Endothelial cell of umbilical vein (primary cell): ENCODE measurements around the gene PLEKHM2. TPM values are rescaled to one million over a fixed set of nuclear protein-coding genes. Genes with fewer than 3 reads are reported as not detected.
A peak's percentile ranks its signal among the peaks of the same experiment; 100 is the strongest.

Experiments used
- BruUV-seq: library from RNA; stranded (reverse); fragments of 400-500 nt; replicated peaks from 2 replicates; lab custom pipeline; 2021; lab: Mats Ljungman, UMichigan
- CTCF ChIA-PET: fragments of 300-600, 350-600 bp; sonication (Branson Sonifier 250); formaldehyde crosslinking; loops from one replicate; lab custom pipeline; 2021; ENCODE audit warnings: antibody characterized with exemption, inconsistent platforms; lab: Charles Lee
- POLR2A ChIA-PET: fragments of 300-600, 350-600 bp; sonication (Branson Sonifier 250); formaldehyde crosslinking; loops from one replicate; lab custom pipeline; 2021; ENCODE audit warnings: antibody characterized with exemption, inconsistent platforms; lab: Charles Lee
- DNase-seq: peaks from one replicate; pipeline ENCODE4 v3.0.0-alpha.2; 2011; ENCODE audit warnings: low read depth, low spot score
- FAIRE-seq: peaks from 2 replicates; lab custom pipeline; 2011; peaks lifted over from hg19 to GRCh38; lab: Jason Lieb, UNC
- H2AFZ ChIP-seq: 2 replicates; pipeline ENCODE4 v1.6.0; 2012; ENCODE audit warnings: low read depth, low read length, control low read depth, inconsistent platforms
- H3K27ac ChIP-seq: 2 replicates; pipeline ENCODE4 v1.5.1; 2011; ENCODE audit warnings: low read depth, mild to moderate bottlenecking, control low read depth, low read length, moderate library complexity; ENCODE audit not compliant: insufficient read depth
- H3K27me3 ChIP-seq, 2 experiments: 2 replicates each; pipeline versions ENCODE4 v1.6.0 to v1.6.1; 2011; ENCODE audit warnings: low read length in 2 of 2, mixed read lengths in 1 of 2; ENCODE audit not compliant: control insufficient read depth in 2 of 2, insufficient read depth in 2 of 2
- H3K36me3 ChIP-seq, 2 experiments: 2 replicates in 1 of 2; 3 replicates in 1 of 2; pipeline ENCODE4 v1.5.1; 2011; ENCODE audit warnings: low read length in 2 of 2, mild to moderate bottlenecking in 1 of 2, moderate library complexity in 1 of 2; ENCODE audit not compliant: control insufficient read depth in 2 of 2, insufficient read depth in 2 of 2; ENCODE audit errors: extremely low read depth in 1 of 2
- H3K4me1 ChIP-seq: 3 replicates; pipeline ENCODE4 v1.5.1; 2011; ENCODE audit warnings: mild to moderate bottlenecking, low read length; ENCODE audit not compliant: control insufficient read depth, insufficient read depth; ENCODE audit errors: extremely low read depth
- H3K4me2 ChIP-seq: 2 replicates; pipeline ENCODE4 v1.6.1; 2011; ENCODE audit warnings: low read length, control low read depth, mixed read lengths; ENCODE audit not compliant: insufficient read depth
- H3K4me3 ChIP-seq, 3 experiments: fragments of 200-600 bp in 1 of 3; sonication (generic), shearing (Covaris generic) in 1 of 3; replicated peaks in 1 of 3; 2 replicates each; pipeline ENCODE4 v1.5.1; 2011 to 2016; ENCODE audit warnings: control low read depth in 3 of 3, low read length in 3 of 3, mild to moderate bottlenecking in 2 of 3, inconsistent platforms in 1 of 3, low read depth in 1 of 3, moderate library complexity in 1 of 3; ENCODE audit not compliant: insufficient read depth in 1 of 3
- H3K79me2 ChIP-seq: 2 replicates; pipeline ENCODE4 v1.6.0; 2012; ENCODE audit warnings: low read length, inconsistent platforms; ENCODE audit not compliant: control insufficient read depth, insufficient read depth
- H3K9ac ChIP-seq: replicated peaks from 2 replicates; pipeline ENCODE3; 2011; ENCODE audit warnings: low read length, control low read depth; ENCODE audit not compliant: insufficient read depth; ENCODE audit errors: extremely low read depth
- H3K9me1 ChIP-seq: replicated peaks from 3 replicates; pipeline ENCODE4 v1.6.0; 2011; ENCODE audit warnings: mild to moderate bottlenecking, low read length; ENCODE audit not compliant: control insufficient read depth, insufficient read depth; ENCODE audit errors: extremely low read depth
- H3K9me3 ChIP-seq: replicated peaks from 2 replicates; pipeline ENCODE4 v1.5.1; 2012; ENCODE audit warnings: low read length, inconsistent platforms; ENCODE audit not compliant: control insufficient read depth, insufficient read depth
- H4K20me1 ChIP-seq: replicated peaks from 2 replicates; pipeline ENCODE3; 2011; ENCODE audit warnings: mild to moderate bottlenecking, low read length; ENCODE audit not compliant: control insufficient read depth, insufficient read depth; ENCODE audit errors: extremely low read depth
- CTCF ChIP-seq, 2 donors: IDR thresholded peaks; 1 replicate in 1 of 2; 2 replicates in 1 of 2; pipeline ENCODE4 v1.5.1; 2011; ENCODE audit warnings: low read length in 2 of 2, mild to moderate bottlenecking in 2 of 2, moderate library complexity in 2 of 2, control low read depth in 1 of 2, inconsistent platforms in 1 of 2, low read depth in 1 of 2; ENCODE audit not compliant: insufficient read depth in 1 of 2; ENCODE audit errors: extremely low read depth in 1 of 2
- EZH2 ChIP-seq: IDR thresholded peaks from 2 replicates; pipeline ENCODE4 v1.6.1; 2012; ENCODE audit warnings: borderline replicate concordance, low read depth, mild to moderate bottlenecking, moderate library complexity, low read length, inconsistent platforms; ENCODE audit not compliant: severe bottlenecking
- GATA2 ChIP-seq: IDR thresholded peaks from 2 replicates; pipeline ENCODE4 v1.7.0; 2011; ENCODE audit warnings: low read depth, mild to moderate bottlenecking, moderate library complexity, mixed read lengths, low read length; ENCODE audit not compliant: insufficient read length, insufficient read depth
- MAX ChIP-seq: IDR thresholded peaks from 2 replicates; pipeline ENCODE4 v1.6.1; 2011; ENCODE audit not compliant: insufficient read depth, insufficient read length
- POLR2A ChIP-seq: IDR thresholded peaks from 2 replicates; pipeline ENCODE4 v1.6.1; 2012; ENCODE audit warnings: low read depth, mild to moderate bottlenecking, control low read depth, low read length
- POLR2AphosphoS5 ChIP-seq: IDR thresholded peaks from 2 replicates; pipeline ENCODE4 v1.6.1; 2012; ENCODE audit warnings: low read depth, mild to moderate bottlenecking, control low read depth, low read length, moderate library complexity; ENCODE audit not compliant: insufficient read depth
- dilution Hi-C: fragments of 300-500 bp; cut with MboI; formaldehyde crosslinking; loops from one replicate; pipeline ENCODE4 v1.15.0; 2019; ENCODE audit warnings: low sequenced_read_pairs; ENCODE audit not compliant: extremely low pct_ligation_motif_present
- intact Hi-C: fragments of 100-400 bp; cut with micrococcal nuclease; formaldehyde crosslinking; loops from one replicate; pipeline ENCODE4 v1.10.0; 2022
- polyA plus RNA-seq, 4 experiments: library from polyadenylated mRNA; depleted of rRNA in 3 of 4; stranded (reverse) in 3 of 4; unstranded in 1 of 4; fragments of >200 nt; gene quantifications; 2 replicates each; pipeline versions ENCODE4 v1.2.1 to v1.2.3, GENCODE V29; 2011 to 2012; ENCODE audit warnings: missing spikeins in 1 of 4
- total RNA-seq: library from RNA; stranded (reverse); gene quantifications from 2 replicates; pipeline ENCODE4 v1.2.3, GENCODE V29; 2021

The PLEKHM2 gene
- total and polyA plus RNA-seq, 2 donors (not counting 3 experiments of a cell fraction or from before 2014, with no cell fraction given), result 60.6 to 67.5 TPM

GRCh38 chr1:15739259-15739658 lies 55.1 kb downstream of the PLEKHM2 start:
- Histone ChIP-seq H3K9me1 (no peaks in the 10 kb centered on the region), H2AFZ (no peak overlapping the region), H3K9me3 (no peaks in the 10 kb centered on the region), H3K4me1 (no peaks in the 10 kb centered on the region), H3K4me3 (no peak overlapping the region), H3K36me3 (peaks cover 0 to 6% of the 10 kb centered on the region in 2 experiments), H3K27me3 (no peaks in the 10 kb centered on the region), H3K4me2 (no peak overlapping the region), H4K20me1 (no peaks in the 10 kb centered on the region), H3K27ac (no peak overlapping the region), H3K9ac (no peak overlapping the region), H3K79me2 (no peaks in the 10 kb centered on the region)
- CTCF ChIA-PET, result interaction anchor here (0.6 to 4.2 kb wide), 4 partner anchors 9 to 148 kb away, joined by 3 to 31 read pairs (median 3); partner anchors contain the start of gene FBLIM1
- BruUV-seq, result no TSS peak
- TF ChIP-seq POLR2AphosphoS5 (peak; percentile 32), MAX (no peak), CTCF (IDR thresholded peaks at IDR 0.05; ENCODE audit: extremely low read depth in 1 of 2, insufficient read depth in 1 of 2, low read depth in 1 of 2, low read length in 2 of 2) (no peak), GATA2 (no peak), EZH2 (no peak), POLR2A (no peak)
- dilution Hi-C loops (no loop called here), intact Hi-C loops (no loop called here)
- POLR2A ChIA-PET, result interaction anchor here (1.0 kb wide), 1 partner anchor 21 kb away, joined by 3 read pairs; no protein-coding TSS in a partner anchor
- DNase-seq, result no peak
- FAIRE-seq, result no peak
